Hepatocyte (in vitro differentiated cells): ENCODE results near the gene RPL39L. TPM values are rescaled to one million over a fixed set of nuclear protein-coding genes. Genes with fewer than 3 reads are reported as not detected.

Experiments used
- DNase-seq: peaks from one replicate; pipeline ENCODE4 v3.0.0-alpha.2; 2016; ENCODE audit warnings: low spot score
- H2AFZ ChIP-seq: fragments of 200-600 bp; sonication (generic); 2 replicates; pipeline ENCODE4 v1.6.0; 2016; ENCODE audit warnings: antibody characterized with exemption, mild to moderate bottlenecking
- H3K27ac ChIP-seq: fragments of 200-600 bp; sonication (generic); 2 replicates; pipeline ENCODE4 v1.5.1; 2016; ENCODE audit warnings: mild to moderate bottlenecking
- H3K27me3 ChIP-seq: fragments of 200-600 bp; sonication (generic); 2 replicates; pipeline ENCODE4 v1.6.1; 2016
- H3K36me3 ChIP-seq: fragments of 200-600 bp; sonication (generic); replicated peaks from 2 replicates; pipeline ENCODE4 v1.5.1; 2016; ENCODE audit warnings: low read depth; ENCODE audit not compliant: insufficient read depth
- H3K4me1 ChIP-seq: fragments of 200-600 bp; sonication (generic); 2 replicates; pipeline ENCODE4 v1.5.1; 2016; ENCODE audit warnings: mild to moderate bottlenecking, moderate library complexity; ENCODE audit not compliant: insufficient read depth
- H3K4me2 ChIP-seq: fragments of 200-600 bp; sonication (generic); 2 replicates; pipeline ENCODE4 v1.6.0; 2016
- H3K4me3 ChIP-seq: fragments of 200-600 bp; sonication (generic); 2 replicates; pipeline ENCODE4 v1.5.1; 2016; ENCODE audit warnings: mild to moderate bottlenecking
- H3K79me2 ChIP-seq: fragments of 200-600 bp; sonication (generic); 2 replicates; pipeline ENCODE4 v1.6.0; 2017; ENCODE audit warnings: mild to moderate bottlenecking
- H3K9me2 ChIP-seq: fragments of 200-600 bp; sonication (generic); replicated peaks from 2 replicates; pipeline ENCODE4 v1.6.0; 2017; ENCODE audit warnings: mild to moderate bottlenecking; ENCODE audit not compliant: insufficient read depth
- H3K9me3 ChIP-seq: fragments of 200-600 bp; sonication (generic); 2 replicates; pipeline ENCODE4 v1.5.1; 2016; ENCODE audit warnings: low read depth, mild to moderate bottlenecking
- H4K20me1 ChIP-seq: fragments of 200-600 bp; sonication (generic); 2 replicates; pipeline ENCODE4 v1.6.0; 2016; ENCODE audit warnings: mild to moderate bottlenecking; ENCODE audit not compliant: insufficient read depth, poor library complexity, severe bottlenecking
- EZH2 ChIP-seq: fragments of 200-600 bp; sonication (generic); IDR thresholded peaks from 2 replicates; pipeline ENCODE4 v1.6.1; 2016; ENCODE audit warnings: antibody characterized with exemption, mild to moderate bottlenecking, borderline replicate concordance
- EZH2phosphoT487 ChIP-seq: fragments of 200-600 bp; sonication (generic); IDR thresholded peaks from one replicate; pipeline ENCODE4 v1.6.1; 2018; ENCODE audit warnings: antibody characterized with exemption, mild to moderate bottlenecking, low read depth, moderate library complexity; ENCODE audit not compliant: unreplicated experiment, severe bottlenecking
- WGBS: methylation state at CpG from one replicate; pipeline ENCODE4 v1.1.6; 2016; ENCODE audit warnings: low lambda C conversion rate; ENCODE audit errors: missing lambda C conversion rate; 5-methylcytosine and 5-hydroxymethylcytosine counted together
- polyA plus RNA-seq: library from polyadenylated mRNA; unstranded; fragments of >200 nt; fragmentation: Nextera tagmentation; extraction: Ambion mirVana; gene quantifications from 2 replicates; pipeline ENCODE4 v1.2.1, GENCODE V29; 2016
- total RNA-seq: library from RNA; depleted of rRNA; stranded (reverse); fragments of >200 nt; gene quantifications from 2 replicates; pipeline ENCODE4 v1.2.3, GENCODE V29; 2014
- TF ChIP-seq, protein P1 (sequence below): fragments of 200-600 bp; sonication (generic); IDR thresholded peaks from 2 replicates; pipeline ENCODE4 v1.5.1; 2016; ENCODE audit warnings: antibody characterized with exemption, mild to moderate bottlenecking; ENCODE audit not compliant: poor library complexity

Gene RPL39L
- total and polyA plus RNA-seq, 2 experiments from 2014 or later: 9.7 to 11.1 TPM

DNA sequence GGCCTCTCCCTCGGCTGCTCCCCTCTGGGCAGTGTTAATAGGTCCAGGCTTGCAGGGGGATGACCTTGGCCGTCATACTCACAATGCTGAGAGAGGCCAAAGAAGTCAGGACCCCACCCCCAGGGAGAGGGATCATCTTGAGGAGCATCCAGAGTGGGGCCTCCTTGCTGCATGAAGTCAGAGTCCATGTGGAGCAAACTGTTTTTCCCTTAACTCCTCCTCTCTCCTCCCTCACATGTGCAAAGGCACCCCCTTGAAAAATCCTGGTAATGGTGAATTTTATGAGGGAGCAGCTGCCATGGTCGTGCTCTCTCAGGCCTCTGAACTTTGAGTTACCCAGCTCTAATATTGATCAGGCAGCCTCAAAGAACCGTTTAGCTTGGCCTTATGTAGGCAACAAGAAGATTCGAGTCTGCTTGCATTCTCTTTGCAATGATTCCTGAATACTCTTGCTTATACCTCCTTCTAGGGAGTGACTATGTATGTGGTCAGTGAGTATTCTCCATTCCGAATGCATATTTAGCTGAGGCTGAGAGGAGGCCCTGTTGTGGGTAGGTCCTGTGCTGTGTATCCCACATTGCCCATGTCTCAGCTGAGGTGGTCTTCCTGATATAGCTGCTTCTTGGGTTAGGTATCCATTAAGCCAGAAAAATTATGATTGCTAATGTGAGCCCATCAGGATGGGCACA lies 23.1 kb upstream of the RPL39L start:
- DNase-seq: no peak
- WGBS: 68% methylated on average over 6 of the region's 6 CpGs
- H3K4me3 ChIP-seq: no peak overlapping the region
- no peaks in the 10 kb centered on the region for H3K79me2 ChIP-seq
- H3K9me3 ChIP-seq: no peaks in the 10 kb centered on the region
- H3K27me3 ChIP-seq: no peaks in the 10 kb centered on the region
- no peaks in the 10 kb centered on the region for H3K9me2 ChIP-seq
- H3K27ac ChIP-seq: no peak overlapping the region
- TF ChIP-seq EZH2phosphoT487 (no peak), EZH2 (no peak)
- TF ChIP-seq, protein P1, sequence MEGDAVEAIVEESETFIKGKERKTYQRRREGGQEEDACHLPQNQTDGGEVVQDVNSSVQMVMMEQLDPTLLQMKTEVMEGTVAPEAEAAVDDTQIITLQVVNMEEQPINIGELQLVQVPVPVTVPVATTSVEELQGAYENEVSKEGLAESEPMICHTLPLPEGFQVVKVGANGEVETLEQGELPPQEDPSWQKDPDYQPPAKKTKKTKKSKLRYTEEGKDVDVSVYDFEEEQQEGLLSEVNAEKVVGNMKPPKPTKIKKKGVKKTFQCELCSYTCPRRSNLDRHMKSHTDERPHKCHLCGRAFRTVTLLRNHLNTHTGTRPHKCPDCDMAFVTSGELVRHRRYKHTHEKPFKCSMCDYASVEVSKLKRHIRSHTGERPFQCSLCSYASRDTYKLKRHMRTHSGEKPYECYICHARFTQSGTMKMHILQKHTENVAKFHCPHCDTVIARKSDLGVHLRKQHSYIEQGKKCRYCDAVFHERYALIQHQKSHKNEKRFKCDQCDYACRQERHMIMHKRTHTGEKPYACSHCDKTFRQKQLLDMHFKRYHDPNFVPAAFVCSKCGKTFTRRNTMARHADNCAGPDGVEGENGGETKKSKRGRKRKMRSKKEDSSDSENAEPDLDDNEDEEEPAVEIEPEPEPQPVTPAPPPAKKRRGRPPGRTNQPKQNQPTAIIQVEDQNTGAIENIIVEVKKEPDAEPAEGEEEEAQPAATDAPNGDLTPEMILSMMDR: no peak
- no peak overlapping the region for H2AFZ ChIP-seq
- no peak overlapping the region for H3K4me2 ChIP-seq
- no peaks in the 10 kb centered on the region for H3K36me3 ChIP-seq
- no peaks in the 10 kb centered on the region for H3K4me1 ChIP-seq
- H4K20me1 ChIP-seq: no peaks in the 10 kb centered on the region

- no peak for DNase-seq
- Histone ChIP-seq H3K4me1 (no peaks in the 10 kb centered on the region), H3K79me2 (no peaks in the 10 kb centered on the region), H3K4me2 (no peak overlapping the region), H3K4me3 (no peak overlapping the region), H2AFZ (no peak overlapping the region), H3K9me2 (no peaks in the 10 kb centered on the region), H3K27ac (no peak overlapping the region), H3K9me3 (no peaks in the 10 kb centered on the region), H3K36me3 (no peaks in the 10 kb centered on the region), H3K27me3 (no peaks in the 10 kb centered on the region), H4K20me1 (no peaks in the 10 kb centered on the region)
- no peak for TF ChIP-seq EZH2
- TF ChIP-seq, protein P1: no peak
- no peak for TF ChIP-seq EZH2phosphoT487
These were observed 22.3 kb upstream of the RPL39L start for GRCh38 chr3:187161556-187161955.

DNA sequence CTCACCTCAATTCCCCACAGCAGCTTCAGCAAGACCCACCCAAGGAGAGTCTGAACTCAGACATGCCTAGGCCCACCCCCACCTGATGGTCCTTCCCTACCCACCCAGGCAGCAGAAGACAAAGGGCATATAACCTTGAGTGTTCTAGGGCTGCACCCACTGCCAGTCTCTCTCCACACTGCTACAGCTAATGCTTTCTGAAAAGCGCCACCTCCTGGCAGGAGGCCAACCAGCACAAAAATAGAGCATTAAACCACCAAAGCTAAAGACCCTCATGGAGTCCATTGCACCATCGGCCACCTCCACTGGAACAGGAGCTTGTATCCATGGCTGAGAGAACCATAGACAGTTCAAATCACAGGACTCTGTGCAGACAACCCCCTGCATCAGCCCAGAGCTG lies 11.3 kb upstream of the RPL39L start:
- 86% methylated on average over 2 of the region's 2 CpGs for WGBS
- H3K79me2 ChIP-seq: no peaks in the 10 kb centered on the region
- no peak overlapping the region for H3K4me2 ChIP-seq
- no peaks in the 10 kb centered on the region for H3K27me3 ChIP-seq
- H3K9me2 ChIP-seq: no peaks in the 10 kb centered on the region
- no peak for TF ChIP-seq EZH2phosphoT487
- TF ChIP-seq EZH2: no peak
- TF ChIP-seq, protein P1: peak; percentile 20
- H2AFZ ChIP-seq: no peak overlapping the region
- H4K20me1 ChIP-seq: no peaks in the 10 kb centered on the region
- H3K27ac ChIP-seq: no peak overlapping the region
- H3K4me1 ChIP-seq: no peaks in the 10 kb centered on the region
- H3K9me3 ChIP-seq: no peaks in the 10 kb centered on the region
- no peak for DNase-seq
- no peaks in the 10 kb centered on the region for H3K36me3 ChIP-seq
- H3K4me3 ChIP-seq: no peak overlapping the region

GRCh38 chr3:187150186-187150585 lies 10.9 kb upstream of the RPL39L start:
- Histone ChIP-seq H3K27me3 (no peaks in the 10 kb centered on the region), H3K4me1 (no peaks in the 10 kb centered on the region), H3K27ac (no peak overlapping the region), H3K9me3 (no peaks in the 10 kb centered on the region), H3K36me3 (no peaks in the 10 kb centered on the region), H4K20me1 (no peaks in the 10 kb centered on the region), H3K4me3 (no peak overlapping the region), H2AFZ (no peak overlapping the region), H3K4me2 (no peak overlapping the region), H3K9me2 (no peaks in the 10 kb centered on the region), H3K79me2 (no peaks in the 10 kb centered on the region)
- no peak for DNase-seq
- 86% methylated on average over 7 of the region's 7 CpGs for WGBS
- TF ChIP-seq EZH2phosphoT487 (no peak), EZH2 (no peak)
- TF ChIP-seq, protein P1: no peak
